Chondrocyte (in vitro differentiated cells): ENCODE results near the gene RBMS1. TPM values are rescaled to one million over a fixed set of nuclear protein-coding genes. Genes with fewer than 3 reads are reported as not detected.
A peak's percentile ranks its signal among the peaks of the same experiment; 100 is the strongest.

Experiments used
- DNase-seq: peaks from one replicate; pipeline ENCODE4 v3.0.0; 2021; ENCODE audit warnings: mixed read lengths, low spot score
- H3K27ac Mint-ChIP-seq: one replicate; pipeline ENCODE4 v1.8.0; 2021; ENCODE audit warnings: mild to moderate bottlenecking, moderate library complexity, mixed read lengths; ENCODE audit not compliant: unreplicated experiment
- H3K27me3 Mint-ChIP-seq: 2 replicates; pipeline ENCODE4 v1.8.0; 2021; ENCODE audit warnings: low read depth, mixed read lengths
- H3K36me3 Mint-ChIP-seq: 2 replicates; pipeline ENCODE4 v1.8.0; 2021; ENCODE audit warnings: low read depth, mixed read lengths
- H3K4me1 Mint-ChIP-seq: 2 replicates; pipeline ENCODE4 v1.8.0; 2021; ENCODE audit warnings: low read depth, mild to moderate bottlenecking, mixed read lengths
- H3K4me3 Mint-ChIP-seq: one replicate; pipeline ENCODE4 v1.8.0; 2021; ENCODE audit warnings: mild to moderate bottlenecking, moderate library complexity, mixed read lengths; ENCODE audit not compliant: unreplicated experiment
- H3K9me3 Mint-ChIP-seq: 2 replicates; pipeline ENCODE4 v1.8.0; 2021; ENCODE audit warnings: low read depth, mixed read lengths
- total RNA-seq: library from RNA; stranded (reverse); gene quantifications from 3 replicates; pipeline ENCODE4 v1.2.1, GENCODE V29; 2021
- TF ChIP-seq, protein P1 (sequence below): fragments of 200-600 bp; sonication (generic); IDR thresholded peaks from 2 replicates; pipeline ENCODE4 v1.5.0; 2021; ENCODE audit warnings: antibody characterized with exemption, mild to moderate bottlenecking, moderate library complexity

RBMS1 gene
- total RNA-seq, 1 donor from 2014 or later: 133 TPM

DNA sequence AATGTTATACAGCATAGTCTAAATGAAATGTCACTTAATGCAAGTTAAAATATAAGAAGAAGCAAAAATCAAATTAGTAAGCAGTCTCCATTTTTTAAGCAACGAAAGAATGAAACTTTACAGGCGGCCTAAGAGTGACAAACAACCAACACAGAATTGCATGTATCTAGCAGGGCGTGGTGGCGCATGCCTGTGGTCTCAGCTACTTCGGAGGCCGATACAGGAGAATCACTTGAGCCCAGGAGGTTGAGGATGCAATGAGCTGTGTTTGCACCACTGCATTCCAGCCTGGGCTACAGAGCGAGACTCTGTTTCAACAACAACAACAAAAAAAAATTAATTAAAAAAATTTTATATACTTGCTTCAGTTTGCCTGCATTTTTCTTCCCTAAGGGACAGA is 16.6 kb downstream of the RBMS1 start:
- no peak overlapping the region for H3K4me3 Mint-ChIP-seq
- TF ChIP-seq, protein P1, sequence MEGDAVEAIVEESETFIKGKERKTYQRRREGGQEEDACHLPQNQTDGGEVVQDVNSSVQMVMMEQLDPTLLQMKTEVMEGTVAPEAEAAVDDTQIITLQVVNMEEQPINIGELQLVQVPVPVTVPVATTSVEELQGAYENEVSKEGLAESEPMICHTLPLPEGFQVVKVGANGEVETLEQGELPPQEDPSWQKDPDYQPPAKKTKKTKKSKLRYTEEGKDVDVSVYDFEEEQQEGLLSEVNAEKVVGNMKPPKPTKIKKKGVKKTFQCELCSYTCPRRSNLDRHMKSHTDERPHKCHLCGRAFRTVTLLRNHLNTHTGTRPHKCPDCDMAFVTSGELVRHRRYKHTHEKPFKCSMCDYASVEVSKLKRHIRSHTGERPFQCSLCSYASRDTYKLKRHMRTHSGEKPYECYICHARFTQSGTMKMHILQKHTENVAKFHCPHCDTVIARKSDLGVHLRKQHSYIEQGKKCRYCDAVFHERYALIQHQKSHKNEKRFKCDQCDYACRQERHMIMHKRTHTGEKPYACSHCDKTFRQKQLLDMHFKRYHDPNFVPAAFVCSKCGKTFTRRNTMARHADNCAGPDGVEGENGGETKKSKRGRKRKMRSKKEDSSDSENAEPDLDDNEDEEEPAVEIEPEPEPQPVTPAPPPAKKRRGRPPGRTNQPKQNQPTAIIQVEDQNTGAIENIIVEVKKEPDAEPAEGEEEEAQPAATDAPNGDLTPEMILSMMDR: no peak
- no peaks in the 10 kb centered on the region for H3K9me3 Mint-ChIP-seq
- peaks cover 79% of the 10 kb centered on the region for H3K4me1 Mint-ChIP-seq
- H3K27ac Mint-ChIP-seq: peak overlapping the region; percentile 14
- no peaks in the 10 kb centered on the region for H3K36me3 Mint-ChIP-seq
- H3K27me3 Mint-ChIP-seq: no peaks in the 10 kb centered on the region
- DNase-seq: no peak

DNA sequence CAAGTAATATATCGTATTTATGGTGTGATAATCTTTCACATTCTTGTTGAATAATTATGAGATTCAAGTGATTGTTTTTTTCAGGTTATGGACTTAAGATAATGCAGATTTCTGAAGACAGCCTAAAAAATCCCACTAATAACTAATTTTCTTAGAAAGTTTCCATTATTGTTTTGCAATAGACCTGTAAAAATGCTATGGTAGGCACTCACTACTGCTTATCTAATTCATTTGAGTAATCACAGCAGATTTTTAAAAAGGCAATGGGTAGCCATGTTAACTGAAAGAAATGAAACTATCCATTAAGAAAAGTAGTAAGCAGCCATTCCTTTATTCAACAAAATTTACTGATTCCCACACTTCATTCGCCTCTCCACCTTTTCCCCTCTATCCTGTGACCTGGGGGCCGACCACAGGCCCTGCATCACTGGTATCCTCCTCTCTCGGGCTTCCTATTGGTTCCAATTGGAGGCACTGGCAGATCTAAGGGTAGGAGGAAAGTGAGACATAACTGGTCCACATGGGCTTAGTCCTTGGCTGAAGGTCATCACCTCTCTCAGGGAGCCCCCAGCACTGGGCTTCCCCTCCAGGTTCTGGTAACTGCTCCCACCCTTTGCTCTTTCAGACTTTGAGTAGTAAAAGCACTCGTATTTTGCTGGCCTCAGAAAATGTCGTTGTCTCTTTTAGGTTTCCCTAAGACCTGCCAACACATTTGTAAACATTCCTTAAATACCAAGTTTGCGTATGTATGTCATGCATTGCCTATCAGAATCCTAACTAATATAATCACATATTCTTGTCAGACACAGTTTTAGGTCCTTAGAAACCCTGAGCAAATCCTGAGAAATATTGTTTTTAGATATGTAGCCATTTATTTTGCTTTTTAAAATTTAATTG is 18.5 kb downstream of the RBMS1 start:
- H3K4me3 Mint-ChIP-seq: peak overlapping the region; percentile 12
- TF ChIP-seq, protein P1: no peak
- peaks cover 82% of the 10 kb centered on the region for H3K4me1 Mint-ChIP-seq

DNA sequence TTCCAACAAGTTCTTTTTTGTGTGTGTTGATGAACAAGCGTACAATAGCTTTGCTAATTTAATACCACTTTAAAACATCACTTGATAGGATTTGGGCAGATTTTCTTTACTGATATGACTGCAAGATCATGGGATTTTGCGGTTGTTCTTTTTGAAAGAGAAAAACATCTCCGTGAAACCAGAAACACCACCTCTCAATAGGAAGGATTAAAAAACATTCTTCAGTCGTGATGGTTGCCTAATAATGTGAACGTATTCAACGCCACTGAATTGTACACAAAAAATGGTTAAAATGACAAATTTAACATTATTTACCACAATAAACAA is 19.3 kb downstream of the RBMS1 start:
- peaks cover 87% of the 10 kb centered on the region for H3K4me1 Mint-ChIP-seq
- TF ChIP-seq, protein P1: no peak
- H3K27ac Mint-ChIP-seq: peak overlapping the region; percentile 94
- H3K9me3 Mint-ChIP-seq: no peaks in the 10 kb centered on the region
- no peak for DNase-seq
- H3K4me3 Mint-ChIP-seq: no peak overlapping the region
- H3K27me3 Mint-ChIP-seq: no peaks in the 10 kb centered on the region
- no peaks in the 10 kb centered on the region for H3K36me3 Mint-ChIP-seq

More for the DNA sequence above, 18.5 kb downstream of the RBMS1 start:
- no peaks in the 10 kb centered on the region for H3K27me3 Mint-ChIP-seq
- no peaks in the 10 kb centered on the region for H3K36me3 Mint-ChIP-seq
- peak overlapping the region; percentile 94 for H3K27ac Mint-ChIP-seq
- no peak for DNase-seq
- H3K9me3 Mint-ChIP-seq: no peaks in the 10 kb centered on the region

DNA sequence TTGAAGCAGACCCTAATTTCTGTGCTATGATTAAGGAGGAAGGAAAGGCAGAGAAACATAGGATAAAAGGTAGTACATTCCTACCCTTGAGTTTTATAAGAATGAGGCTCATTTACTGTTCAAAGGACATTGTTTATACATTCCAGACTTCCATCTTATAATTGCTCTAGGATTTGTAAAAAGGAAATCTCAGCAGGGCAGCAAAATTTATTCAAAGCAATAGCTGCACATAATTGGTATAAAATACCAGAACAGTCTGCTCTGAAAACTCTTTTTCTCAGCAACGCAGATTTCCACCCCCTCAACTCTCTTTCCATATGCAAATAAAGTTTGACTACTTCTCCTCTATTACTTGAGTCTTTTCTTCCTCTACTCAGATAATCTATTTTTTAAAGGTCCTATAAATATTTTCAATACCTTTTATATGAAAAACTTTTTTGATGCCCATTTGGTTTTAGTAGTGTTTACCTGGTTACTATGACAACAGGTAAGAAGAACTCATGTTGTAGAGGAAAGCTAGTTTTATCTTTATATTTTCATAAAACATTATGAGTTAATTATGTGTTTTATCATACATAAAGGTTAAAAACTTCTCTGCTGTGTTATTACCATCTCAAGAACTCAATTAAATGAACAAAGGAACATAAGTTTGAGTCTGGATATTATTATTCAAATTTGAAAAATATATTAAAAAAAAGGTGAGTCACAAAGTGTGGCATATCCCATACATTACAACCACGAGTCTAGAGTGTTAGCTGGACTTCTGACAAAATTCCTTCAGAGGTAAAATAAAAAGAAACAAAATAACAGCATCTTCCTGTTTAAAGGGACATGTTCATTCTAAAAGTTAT is 19.9 kb downstream of the RBMS1 start:
- TF ChIP-seq, protein P1: no peak
- no peak overlapping the region for H3K4me3 Mint-ChIP-seq
- no peaks in the 10 kb centered on the region for H3K9me3 Mint-ChIP-seq
- H3K27ac Mint-ChIP-seq: peak overlapping the region; percentile 94
- H3K27me3 Mint-ChIP-seq: no peaks in the 10 kb centered on the region
- DNase-seq: no peak
- peaks cover 88% of the 10 kb centered on the region for H3K4me1 Mint-ChIP-seq
- H3K36me3 Mint-ChIP-seq: no peaks in the 10 kb centered on the region

DNA sequence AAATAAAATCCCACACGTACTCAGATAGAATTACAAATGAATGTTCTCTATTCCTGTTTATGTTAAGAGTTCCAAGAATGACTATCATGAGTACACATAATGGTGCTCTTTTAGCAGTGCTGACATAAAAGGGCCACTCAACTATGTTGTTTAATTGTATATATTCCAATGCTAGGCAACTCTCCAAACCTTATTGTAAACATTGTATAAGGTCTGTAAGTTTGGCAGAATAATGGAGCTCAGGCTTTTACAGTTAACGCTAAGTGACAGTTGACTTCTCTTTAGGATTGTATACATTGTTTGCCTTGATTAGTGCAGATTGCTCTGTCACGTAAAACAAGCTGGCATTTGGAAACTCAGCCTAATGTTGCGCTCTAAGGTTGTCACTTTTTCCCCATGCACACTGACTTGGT is 20.8 kb downstream of the RBMS1 start:
- H3K4me1 Mint-ChIP-seq: peaks cover 85% of the 10 kb centered on the region
- H3K36me3 Mint-ChIP-seq: no peaks in the 10 kb centered on the region
- no peaks in the 10 kb centered on the region for H3K9me3 Mint-ChIP-seq
- TF ChIP-seq, protein P1: no peak
- no peaks in the 10 kb centered on the region for H3K27me3 Mint-ChIP-seq
- peak overlapping the region; percentile 94 for H3K27ac Mint-ChIP-seq
- DNase-seq: no peak
- H3K4me3 Mint-ChIP-seq: no peak overlapping the region
